Ecto neural progenitor cell (in vitro differentiated cells): Measurements from ENCODE around the gene GPR62.
"Not testable (repeated sequence)": the region's sequence is repeated elsewhere in the genome, so short reads cannot be mapped to it uniquely, and the experiment has no call there.

ENCODE experiments used
- DNase-seq: peaks from one replicate; pipeline ENCODE4 v3.0.0-alpha.2; 2018; ENCODE audit warnings: low spot score

Gene GPR62

DNA sequence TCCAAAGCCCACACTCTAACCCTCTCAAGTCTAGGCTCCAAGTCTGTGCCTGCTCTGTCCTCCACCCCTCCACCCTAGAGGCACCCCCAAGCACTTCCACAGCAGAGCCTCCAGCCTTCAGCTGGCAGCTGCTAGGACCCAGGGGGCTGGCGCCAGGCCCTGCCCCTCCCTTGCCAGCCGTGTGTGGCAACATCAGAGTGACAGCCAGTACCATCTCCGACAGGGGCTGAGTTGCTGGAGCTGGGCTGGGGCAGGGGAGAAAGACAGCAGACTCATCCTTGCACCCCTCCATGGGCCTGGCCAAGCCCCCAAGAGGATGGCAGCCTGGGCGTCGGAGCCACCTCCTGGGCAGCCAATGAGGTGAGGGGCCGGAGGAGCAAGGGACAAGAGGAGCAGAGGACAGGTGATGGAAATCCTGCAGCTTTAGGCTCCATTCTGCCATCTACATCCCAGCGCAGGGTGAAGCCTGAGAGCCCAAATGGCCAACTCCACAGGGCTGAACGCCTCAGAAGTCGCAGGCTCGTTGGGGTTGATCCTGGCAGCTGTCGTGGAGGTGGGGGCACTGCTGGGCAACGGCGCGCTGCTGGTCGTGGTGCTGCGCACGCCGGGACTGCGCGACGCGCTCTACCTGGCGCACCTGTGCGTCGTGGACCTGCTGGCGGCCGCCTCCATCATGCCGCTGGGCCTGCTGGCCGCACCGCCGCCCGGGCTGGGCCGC is at the start of gene GPR62:
Gene GPR62, plus strand, starts transcription at position 207 of the 718 bp plus-strand sequence. Its CDS starts 272 bp downstream, at position 479.
- DNase-seq, result no peak

DNA sequence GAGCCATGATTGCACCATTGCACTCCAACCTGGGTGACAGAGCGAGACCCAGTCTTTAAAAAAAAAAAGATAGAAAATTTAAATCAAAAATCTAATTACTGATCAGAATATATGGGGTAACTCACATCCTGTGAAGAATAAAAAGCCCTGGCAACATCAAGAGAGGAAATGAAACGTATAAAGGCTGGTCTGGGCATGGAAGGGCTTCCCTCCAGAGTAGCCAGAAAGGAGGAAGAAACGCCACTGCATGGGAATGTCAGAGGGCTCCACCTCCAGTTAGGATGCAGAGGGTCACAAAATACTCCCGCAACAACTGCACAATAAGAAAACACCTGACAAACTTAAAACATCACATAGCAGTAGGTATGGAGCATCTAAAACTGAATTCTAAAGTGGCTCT is 47.2 kb upstream of the GPR62 start:
- no peak for DNase-seq

DNA sequence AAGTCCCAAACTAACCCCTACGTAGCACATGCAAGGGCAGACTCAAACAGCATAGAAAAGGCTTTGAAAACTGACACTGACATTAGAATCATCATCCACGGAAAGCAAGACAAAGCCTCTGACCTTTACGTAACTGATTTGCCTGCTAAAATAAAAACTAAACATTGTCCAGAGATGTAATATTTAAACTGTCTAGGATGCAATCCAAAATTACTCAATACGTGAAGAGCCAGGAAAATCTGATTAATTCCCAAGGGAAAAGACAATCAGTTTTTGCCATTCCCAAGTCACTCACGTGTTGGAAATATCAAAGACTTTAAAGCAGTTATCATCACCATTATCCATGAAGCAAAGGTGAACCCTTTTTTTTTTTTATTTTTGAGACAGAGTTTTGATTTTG is 38.8 kb upstream of the GPR62 start:
- no peak for DNase-seq

DNA sequence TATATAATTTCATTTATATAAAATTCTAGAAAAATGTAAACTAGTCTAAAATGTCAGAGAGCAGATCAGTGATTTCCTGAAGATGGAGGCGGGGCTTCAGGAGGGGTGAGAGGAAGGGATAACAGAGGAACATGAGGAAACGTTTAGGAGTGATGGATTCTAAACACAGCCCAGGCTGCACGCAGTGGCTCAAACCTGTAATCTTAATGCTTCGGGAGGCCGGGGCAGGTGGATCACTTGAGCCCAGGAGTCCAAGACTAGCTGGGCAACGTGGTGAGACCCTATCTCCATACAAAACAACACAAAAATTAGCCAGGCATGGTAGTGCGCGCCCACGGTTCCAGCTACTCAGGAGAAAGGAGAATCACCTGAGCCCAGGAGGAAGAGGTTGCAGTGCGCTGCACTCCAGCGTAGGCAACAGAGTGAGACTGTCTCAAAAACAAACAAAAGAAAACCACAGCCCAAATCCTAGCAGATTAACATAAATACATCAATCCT is 34.1 kb upstream of the GPR62 start:
- DNase-seq, result no peak

DNA sequence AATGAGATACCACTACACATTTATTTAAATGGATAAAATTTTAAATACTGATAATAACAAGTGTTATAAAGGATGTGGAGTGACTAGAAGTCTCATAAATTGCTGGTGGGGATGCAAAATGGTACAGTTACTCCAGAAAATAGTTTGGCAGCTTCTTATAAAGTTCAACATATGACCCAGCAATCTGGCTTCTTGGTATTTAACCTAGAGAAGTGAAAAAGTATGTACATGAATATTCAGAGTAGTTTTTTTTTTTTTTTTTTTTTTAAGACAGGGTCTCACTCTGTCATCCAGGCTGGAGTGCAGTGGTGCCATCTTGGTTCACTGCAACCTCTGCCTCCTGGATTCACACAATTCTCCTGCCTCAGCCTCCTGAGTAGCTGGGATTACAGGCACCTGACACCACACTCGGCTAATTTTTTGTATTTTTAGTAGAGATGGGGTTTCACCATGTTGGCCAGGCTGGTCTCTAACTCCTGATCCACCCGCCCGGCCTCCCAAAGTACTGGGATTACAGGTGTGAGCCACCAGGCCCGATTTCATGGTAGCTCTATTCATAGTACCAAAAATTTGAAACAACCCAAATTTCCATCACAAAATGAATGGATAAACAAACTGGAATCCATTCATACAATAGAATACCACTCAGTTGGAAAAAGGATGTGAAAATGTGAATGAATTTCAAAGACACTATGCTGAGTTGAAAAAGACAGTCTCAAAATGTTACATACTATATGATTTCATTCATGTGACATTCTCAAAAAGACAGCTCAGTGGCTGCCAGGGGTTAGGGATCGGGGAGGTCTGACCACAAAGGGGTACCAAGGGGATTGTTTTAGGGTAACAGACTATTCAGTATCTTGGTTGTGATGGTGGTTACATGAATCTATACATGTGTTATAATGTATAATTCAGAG is 27.9 kb upstream of the GPR62 start:
- DNase-seq, result no peak

DNA sequence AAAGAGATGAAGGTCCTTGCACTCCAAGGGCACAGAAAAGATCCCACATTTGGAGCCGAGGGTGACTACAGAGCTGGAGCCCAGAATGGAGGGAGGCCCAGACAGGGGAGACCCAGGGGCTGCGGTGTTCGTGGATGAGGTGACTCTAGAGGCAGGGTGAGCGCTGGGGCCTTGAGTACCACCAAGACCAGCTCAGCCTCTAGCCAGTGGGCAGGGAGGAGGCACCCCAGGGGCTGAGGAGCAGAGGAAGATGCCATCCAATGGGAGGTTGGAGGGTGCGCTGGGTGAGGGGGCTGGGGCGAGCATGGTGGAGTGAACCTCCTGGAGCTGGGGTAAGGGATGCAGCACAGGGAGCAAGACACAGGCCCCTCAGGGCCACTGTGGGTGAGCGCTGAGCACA is 26.7 kb upstream of the GPR62 start:
- no peak for DNase-seq

DNA sequence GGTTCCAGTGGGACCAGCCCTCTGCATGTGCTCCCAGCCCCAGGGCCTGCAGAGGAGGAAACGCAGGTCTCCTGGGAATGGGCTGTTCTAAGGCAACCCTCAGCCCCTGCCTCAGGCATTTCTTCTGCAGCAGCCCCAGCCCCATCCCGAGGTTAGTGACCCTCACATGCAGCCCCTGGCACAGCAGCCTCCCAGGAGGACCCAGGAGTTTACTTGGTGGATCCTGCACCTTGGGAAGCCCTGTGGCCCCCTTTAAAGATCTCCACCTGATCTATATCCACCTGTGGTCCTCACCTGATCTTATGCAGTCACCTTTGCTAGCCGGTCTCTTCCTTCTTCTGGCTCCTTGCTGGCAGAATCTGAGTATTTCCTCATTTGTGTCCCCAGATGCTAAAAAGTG is 26.2 kb upstream of the GPR62 start:
- not testable (repeated sequence) for DNase-seq

GRCh38 chr3:51929420-51930003 is 25.7 kb upstream of the GPR62 start:
- DNase-seq, result no peak

DNA sequence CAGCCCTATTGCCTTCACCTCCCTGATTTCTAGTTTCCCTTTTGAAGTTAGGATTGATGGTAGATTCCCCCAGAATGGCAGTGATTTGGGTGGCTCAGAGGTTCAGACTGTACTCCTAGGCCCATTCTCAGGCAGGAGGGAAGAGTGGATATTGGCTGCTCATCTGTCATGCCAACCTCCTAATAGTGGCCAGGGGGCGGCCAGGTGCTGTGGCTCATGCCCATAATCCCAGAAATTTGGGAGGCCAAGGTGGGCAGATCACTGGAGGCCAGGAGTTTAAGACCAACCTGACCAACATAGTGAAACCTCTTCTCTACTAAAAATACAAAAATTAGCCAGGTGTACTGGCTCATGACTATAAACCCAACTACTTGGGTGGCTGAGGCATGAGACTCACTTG is 24.7 kb upstream of the GPR62 start:
- no peak for DNase-seq

- no peak for DNase-seq
These were observed 23.4 kb upstream of the GPR62 start for GRCh38 chr3:51931756-51932155.

- DNase-seq, result no peak
These were observed 22.5 kb upstream of the GPR62 start for GRCh38 chr3:51932471-51933370.

DNA sequence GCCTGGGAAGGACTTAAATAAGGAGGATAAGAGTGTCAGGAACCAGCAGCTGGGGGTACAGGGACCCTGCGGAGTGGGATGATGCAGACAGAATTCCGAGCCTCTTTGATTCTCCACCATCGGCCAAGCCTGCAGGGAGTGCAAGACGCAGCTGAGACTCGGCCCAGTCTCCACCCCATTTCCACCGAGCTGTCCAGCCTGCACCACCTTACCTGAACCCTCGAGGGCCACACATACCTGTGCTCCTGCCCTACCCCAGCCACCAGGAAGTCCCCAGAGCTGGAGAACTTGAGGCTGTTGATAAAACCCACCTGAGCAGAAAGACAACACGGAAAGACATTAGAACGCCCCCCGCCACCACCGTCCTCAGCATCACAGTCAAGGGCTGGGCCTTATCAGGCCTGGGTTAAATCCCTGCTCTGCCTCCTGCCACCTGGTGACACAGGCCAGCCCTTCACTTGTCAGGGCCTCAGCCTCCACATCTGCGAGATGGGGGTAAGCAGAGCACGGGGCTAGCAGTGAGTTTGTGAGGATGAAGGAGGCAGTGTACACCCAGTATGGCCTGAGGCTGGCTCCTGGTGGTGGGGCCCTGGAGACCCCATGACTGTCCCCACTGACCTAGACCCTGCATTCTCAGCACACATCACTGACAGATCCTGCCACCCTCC is 21.6 kb upstream of the GPR62 start:
- DNase-seq, result no peak

GRCh38 chr3:51934139-51934850 is 20.9 kb upstream of the GPR62 start:
- DNase-seq, result no peak

DNA sequence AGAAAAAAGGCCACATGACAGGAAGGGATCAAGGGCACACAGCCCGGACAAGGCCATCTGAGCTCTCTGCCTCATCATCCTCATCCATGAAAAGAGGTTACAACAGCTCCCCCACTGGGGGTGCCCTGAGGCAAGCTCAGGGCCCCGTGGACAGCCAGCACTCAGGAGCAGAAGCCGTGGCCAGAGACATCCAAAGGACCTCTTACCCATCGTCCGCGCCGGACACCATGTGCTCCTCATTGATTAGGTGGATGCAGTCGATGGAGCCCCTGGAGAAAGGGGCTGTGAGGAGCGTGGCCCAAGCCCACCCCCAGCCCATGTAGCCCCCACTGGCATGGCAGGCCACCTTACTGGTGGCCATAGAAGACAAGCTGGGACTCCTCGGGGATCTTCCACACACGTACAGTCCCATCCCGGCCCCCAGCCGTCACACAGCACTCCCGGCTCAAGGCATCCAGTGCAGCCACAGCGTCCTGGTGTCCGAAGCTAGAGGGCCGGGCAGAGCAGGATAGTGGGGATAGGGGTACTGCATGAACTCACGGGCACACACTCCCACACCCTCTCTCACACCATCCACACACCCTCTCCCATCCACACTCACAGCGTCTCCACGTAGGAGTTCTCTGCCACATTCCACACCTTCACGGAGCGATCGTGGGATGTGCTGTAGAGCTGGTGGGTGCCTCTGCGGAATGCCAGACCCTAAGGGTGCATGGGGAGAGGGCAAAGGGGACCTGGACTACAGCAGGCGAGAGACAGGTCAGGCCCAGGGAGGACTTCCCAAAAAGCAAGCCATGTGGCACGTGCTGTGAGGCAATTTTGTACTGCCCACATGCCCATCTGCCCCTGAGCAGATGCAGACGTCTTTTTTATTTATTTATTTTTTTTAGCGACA is 19.9 kb upstream of the GPR62 start:
- DNase-seq, result no peak

- DNase-seq, result no peak
These were observed 19.1 kb upstream of the GPR62 start for GRCh38 chr3:51935886-51936755.

DNA sequence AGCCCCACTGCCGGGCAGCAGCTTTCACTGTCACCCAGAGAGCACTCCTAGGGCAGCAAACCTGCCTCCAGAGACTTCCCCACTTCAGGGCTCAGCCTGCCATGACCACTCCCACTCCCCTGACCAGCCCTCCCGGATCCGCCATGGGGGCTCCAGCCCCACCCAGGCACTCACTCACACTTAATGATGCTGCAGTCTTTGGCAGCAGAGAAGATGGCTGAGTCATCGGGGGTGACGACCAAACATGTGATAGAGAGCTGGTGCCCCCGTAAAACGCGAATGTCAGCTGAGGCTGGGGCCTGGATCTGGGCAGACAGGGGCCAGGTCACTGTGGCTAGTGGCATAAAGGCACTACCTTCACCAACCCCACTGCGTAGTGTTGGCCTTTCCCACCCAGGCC is 18.2 kb upstream of the GPR62 start:
- no peak for DNase-seq

DNA sequence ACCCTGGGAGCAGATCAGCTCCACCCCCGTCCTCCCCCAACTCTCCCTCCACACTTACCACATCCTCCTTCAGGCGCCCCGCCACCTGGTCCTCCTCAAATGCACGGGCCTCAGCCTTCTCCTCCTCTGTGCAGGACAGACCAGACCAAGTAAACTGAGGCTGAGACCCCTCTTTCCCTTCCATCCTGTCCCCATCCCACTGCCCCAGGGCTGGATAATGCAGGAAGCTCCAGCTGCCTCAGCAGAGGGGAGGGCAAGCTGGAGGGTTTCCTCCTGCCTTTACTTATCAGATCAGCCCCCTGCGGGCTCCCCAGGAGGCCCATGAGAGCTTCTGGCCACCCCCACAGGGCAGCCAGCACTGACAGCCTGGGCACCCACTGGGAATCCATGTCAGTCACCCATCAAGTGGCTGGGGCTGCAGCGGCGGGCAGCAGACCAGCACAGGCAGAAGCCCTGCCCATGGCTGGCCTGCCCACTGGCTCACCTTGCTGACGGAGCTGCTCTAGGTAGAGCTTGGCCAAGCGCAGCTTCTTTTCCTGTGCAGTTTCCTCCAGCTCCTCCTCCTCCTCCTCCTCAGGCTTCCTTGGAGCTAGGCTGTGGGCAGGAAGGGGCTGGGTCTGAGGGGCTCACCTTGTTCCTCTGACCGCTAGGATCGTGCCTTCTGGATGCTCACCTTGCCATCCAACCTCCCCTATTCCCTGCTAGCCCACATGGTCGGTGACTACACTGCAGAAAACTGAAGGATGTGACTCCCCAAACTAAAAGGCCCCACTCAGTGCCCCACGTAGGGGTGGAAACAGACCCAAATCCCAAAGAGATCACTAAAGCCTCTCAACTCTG is 17.4 kb upstream of the GPR62 start:
- DNase-seq, result no peak
